ENCODE data around the gene ZNF526. TPM values are rescaled to one million over a fixed set of nuclear protein-coding genes. Genes with fewer than 3 reads are reported as not detected.

The ZNF526 gene
- total RNA-seq, 1 donor from 2014 or later: 9.6 TPM

DNA sequence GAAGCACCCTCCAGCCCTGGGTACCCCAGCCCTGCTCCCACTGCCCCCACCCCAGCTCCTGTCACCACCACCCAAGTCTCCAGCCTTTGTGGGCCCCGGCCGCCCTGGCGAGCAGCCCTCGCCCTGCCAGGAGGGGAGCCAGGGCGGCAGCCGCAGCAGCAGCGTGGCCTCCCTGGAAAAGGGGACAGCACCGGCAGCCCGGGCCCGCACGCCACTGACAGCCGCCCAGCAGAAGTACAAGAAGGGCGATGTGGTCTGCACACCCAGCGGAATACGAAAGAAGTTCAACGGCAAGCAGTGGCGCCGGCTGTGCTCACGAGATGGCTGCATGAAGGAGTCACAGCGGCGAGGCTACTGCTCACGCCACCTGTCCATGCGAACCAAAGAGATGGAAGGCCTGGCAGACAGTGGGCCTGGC, 52.9 kb downstream of the ZNF526 start:
- Histone ChIP-seq H3K27ac (no peak overlapping the region), H3K4me3 (no peak overlapping the region), H3K27me3 (no peaks in the 10 kb centered on the region), H3K9me3 (no peaks in the 10 kb centered on the region), H3K4me1 (peaks cover 48% of the 10 kb centered on the region), H3K36me3 (peaks cover 34% of the 10 kb centered on the region)
- DNase-seq: no peak
- intact Hi-C loops (cut with DNase I): no loop called here
- TF ChIP-seq, protein P1, sequence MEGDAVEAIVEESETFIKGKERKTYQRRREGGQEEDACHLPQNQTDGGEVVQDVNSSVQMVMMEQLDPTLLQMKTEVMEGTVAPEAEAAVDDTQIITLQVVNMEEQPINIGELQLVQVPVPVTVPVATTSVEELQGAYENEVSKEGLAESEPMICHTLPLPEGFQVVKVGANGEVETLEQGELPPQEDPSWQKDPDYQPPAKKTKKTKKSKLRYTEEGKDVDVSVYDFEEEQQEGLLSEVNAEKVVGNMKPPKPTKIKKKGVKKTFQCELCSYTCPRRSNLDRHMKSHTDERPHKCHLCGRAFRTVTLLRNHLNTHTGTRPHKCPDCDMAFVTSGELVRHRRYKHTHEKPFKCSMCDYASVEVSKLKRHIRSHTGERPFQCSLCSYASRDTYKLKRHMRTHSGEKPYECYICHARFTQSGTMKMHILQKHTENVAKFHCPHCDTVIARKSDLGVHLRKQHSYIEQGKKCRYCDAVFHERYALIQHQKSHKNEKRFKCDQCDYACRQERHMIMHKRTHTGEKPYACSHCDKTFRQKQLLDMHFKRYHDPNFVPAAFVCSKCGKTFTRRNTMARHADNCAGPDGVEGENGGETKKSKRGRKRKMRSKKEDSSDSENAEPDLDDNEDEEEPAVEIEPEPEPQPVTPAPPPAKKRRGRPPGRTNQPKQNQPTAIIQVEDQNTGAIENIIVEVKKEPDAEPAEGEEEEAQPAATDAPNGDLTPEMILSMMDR (IDR thresholded peaks at IDR 0.05): no peak
- ATAC-seq: no peak

DNA sequence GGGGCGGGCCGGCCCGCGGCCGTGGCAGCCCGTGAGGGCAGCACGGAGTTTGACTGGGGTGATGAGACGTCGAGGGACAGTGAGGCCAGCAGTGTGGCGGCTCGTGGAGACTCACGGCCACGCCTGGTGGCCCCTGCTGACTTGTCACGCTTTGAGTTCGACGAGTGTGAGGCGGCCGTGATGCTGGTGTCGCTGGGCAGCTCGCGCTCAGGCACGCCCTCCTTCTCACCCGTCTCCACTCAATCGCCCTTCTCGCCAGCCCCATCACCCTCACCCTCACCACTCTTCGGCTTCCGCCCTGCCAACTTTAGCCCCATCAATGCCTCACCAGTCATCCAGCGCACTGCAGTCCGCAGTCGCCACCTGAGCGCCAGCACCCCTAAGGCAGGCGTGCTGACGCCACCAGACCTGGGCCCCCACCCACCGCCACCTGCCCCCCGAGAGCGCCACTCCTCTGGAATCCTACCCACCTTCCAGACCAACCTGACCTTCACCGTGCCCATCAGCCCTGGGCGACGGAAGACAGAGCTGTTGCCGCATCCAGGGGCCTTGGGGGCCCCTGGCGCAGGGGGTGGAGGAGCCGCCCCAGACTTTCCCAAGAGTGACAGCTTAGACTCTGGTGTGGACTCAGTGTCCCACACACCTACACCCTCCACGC, 53.4 kb downstream of the ZNF526 start:
- peaks cover 34% of the 10 kb centered on the region for H3K36me3 ChIP-seq
- H3K9me3 ChIP-seq: no peaks in the 10 kb centered on the region
- H3K4me3 ChIP-seq: no peak overlapping the region
- DNase-seq (peak; percentile 67), ATAC-seq (no peak)
- intact Hi-C loops (cut with DNase I): no loop called here
- peaks cover 53% of the 10 kb centered on the region for H3K4me1 ChIP-seq
- no peaks in the 10 kb centered on the region for H3K27me3 ChIP-seq
- TF ChIP-seq, protein P1 (IDR thresholded peaks at IDR 0.05): no peak
- no peak overlapping the region for H3K27ac ChIP-seq

DNA sequence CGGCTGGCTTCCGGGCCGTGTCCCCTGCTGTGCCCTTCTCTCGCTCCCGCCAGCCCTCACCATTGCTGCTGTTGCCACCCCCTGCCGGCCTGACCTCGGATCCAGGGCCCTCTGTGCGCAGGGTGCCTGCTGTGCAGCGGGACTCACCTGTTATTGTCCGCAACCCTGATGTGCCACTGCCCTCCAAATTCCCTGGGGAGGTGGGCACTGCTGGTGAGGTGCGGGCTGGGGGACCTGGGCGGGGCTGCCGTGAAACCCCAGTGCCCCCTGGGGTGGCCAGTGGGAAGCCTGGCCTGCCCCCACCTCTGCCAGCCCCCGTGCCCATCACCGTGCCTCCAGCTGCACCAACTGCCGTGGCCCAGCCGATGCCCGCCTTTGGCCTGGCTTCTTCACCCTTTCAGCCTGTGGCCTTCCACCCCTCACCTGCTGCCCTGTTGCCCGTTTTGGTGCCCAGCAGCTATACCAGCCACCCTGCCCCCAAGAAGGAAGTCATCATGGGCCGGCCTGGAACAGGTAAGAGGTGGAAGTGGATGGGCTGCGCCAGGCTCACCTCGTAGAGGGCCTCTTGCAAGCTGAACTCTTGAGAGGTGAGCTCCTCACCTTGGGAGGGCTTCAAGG, 54.1 kb downstream of the ZNF526 start:
- intact Hi-C loops (cut with DNase I): no loop called here
- no peak for DNase-seq

DNA sequence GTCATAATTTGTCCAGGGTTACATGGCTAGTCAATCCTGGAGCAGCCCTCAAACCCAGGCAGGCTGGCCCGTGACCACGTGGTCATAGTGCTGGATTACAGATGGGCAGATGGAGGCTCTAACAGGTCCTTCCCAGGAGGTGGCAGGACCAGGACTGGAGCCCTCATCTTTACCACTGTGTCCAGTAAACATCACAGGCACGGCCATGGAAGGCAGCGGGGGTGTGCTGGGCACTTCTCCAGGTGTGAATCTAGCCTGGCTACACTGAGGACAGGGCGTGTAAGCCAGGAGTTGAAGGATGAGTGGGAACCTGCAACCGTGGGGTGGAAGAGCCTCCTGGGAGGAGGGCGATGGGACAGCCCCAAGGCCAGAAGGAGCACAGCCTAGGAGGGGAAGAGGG, 55.0 kb downstream of the ZNF526 start:
- ATAC-seq: no peak
- Histone ChIP-seq H3K4me1 (peaks cover 60% of the 10 kb centered on the region), H3K9me3 (no peaks in the 10 kb centered on the region), H3K27ac (no peak overlapping the region), H3K36me3 (peaks cover 34% of the 10 kb centered on the region), H3K27me3 (no peaks in the 10 kb centered on the region), H3K4me3 (no peak overlapping the region)
- no peak for DNase-seq
- TF ChIP-seq, protein P1 (IDR thresholded peaks at IDR 0.05): no peak
- intact Hi-C loops (cut with DNase I): no loop called here

More for the DNA sequence above, 54.1 kb downstream of the ZNF526 start:
- TF ChIP-seq, protein P1 (IDR thresholded peaks at IDR 0.05): no peak
- H3K9me3 ChIP-seq: no peaks in the 10 kb centered on the region
- peaks cover 60% of the 10 kb centered on the region for H3K4me1 ChIP-seq
- ATAC-seq: no peak
- H3K27me3 ChIP-seq: no peaks in the 10 kb centered on the region
- H3K4me3 ChIP-seq: no peak overlapping the region
- H3K27ac ChIP-seq: no peak overlapping the region
- peaks cover 34% of the 10 kb centered on the region for H3K36me3 ChIP-seq

DNA sequence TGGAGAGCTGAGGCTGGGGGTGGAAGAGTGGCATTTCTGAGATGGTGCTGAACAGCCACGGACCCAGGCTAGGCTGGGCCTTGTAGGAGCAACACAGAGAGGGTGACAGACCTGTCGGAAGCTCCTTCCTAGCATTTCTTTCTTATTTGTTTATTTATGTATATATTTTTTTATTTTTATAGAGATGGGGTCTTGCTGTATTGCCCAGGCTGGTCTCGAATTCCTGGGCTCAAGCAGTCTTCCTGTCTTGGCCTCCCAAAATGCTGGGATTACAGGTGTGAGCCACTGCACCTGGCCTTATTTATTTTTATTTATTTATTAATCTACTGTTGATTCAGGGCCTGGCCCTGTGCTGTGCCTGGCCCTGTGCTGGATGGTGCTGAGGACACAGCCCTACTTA, 55.4 kb downstream of the ZNF526 start:
- Histone ChIP-seq H3K36me3 (peaks cover 34% of the 10 kb centered on the region), H3K4me3 (no peak overlapping the region), H3K27me3 (no peaks in the 10 kb centered on the region), H3K27ac (no peak overlapping the region), H3K4me1 (peaks cover 57% of the 10 kb centered on the region), H3K9me3 (no peaks in the 10 kb centered on the region)
- no peak for ATAC-seq
- TF ChIP-seq, protein P1 (IDR thresholded peaks at IDR 0.05): no peak
- DNase-seq: no peak
- intact Hi-C loops (cut with DNase I): no loop called here

Data from upper lobe of right lung (tissue), 1 donor.